UCSD-AML1 (cell line): Measurements from ENCODE around the gene PRKCB.

Experiments used
- DNase-seq: peaks from one replicate; lab custom pipeline; 2025; ENCODE audit not compliant: unreplicated experiment; lab: John Stamatoyannopoulos, UW

Gene PRKCB

DNA sequence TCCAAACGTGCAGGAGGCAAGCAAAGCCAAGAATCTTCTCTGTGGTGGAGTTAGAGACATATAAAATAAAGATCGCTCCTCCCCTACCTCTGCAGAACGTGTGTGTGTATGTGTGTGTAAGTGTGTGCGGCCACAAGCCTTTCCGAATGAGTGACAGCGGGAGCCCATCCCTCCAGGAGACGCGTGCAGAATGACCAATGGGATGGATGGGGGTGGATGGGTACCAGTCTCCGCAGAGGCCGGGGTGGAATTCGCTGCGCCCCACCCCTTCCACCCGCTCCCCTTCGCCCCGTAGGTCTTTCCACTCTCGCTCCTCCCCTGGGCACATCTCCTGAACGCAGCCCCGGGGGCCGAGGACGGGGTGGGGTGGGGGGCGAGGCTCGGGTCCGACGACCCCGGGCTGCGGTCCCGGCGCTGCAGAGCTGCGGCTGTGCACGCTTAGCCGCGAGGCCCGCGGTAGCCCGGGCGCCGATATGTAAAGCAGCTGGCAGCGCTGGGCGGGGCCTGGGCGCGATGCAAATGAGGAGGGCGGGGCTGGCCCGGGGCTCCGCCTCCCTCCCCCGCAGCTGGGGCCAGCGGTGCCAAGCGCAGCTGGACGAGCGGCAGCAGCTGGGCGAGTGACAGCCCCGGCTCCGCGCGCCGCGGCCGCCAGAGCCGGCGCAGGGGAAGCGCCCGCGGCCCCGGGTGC is at the start of gene PRKCB:
PRKCB (plus strand) TSS at position 594 of the 688 bp plus-strand sequence.
- peak; percentile 90 for DNase-seq

DNA sequence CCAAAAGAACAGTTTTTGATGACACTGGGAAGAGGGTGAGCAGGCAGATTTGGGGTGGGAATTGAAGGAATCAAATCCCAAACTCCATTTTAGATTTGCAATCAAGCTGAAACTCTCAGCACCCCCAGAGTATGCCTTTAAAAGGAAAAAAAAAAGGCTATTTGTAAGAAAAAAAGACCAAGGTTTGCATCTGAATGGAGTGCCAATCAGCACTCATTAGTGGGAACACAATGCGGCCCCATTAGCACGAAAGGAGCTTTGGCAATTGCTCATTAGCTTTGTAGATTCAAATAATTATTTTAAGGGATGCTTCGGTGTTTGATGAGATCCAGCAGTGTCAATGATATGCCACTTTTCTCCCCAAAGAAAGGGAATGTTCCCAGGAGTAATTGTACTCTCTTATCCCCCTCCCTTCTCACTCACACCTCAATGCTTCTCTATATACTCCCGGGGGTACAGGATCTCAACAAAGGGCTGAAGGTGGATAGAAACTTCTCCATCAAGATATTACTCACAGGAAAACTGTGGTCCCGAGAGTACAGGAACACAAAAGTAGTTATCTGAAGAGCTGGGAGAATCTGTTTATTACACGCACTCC is 48.7 kb upstream of the PRKCB start:
- no peak for DNase-seq

DNA sequence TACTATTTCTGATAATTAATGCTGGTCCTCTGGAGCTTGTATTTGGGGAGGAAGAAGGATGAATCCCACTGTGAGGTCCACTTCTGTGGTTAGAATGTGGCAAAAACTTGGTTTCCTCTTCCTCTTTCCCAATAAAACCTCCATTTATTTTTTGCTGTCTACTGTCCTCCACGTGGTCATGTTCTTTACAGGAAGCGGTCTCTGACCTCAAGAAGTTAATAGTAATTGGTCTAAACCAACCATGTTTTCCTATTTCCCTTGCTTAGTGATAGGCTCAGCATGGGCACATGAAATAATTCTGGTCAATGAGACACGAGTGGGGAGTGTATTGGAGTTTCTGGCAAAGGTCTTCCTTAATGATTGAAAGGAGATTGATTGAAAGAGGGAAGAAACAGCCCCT is 47.1 kb upstream of the PRKCB start:
- no peak for DNase-seq

DNA sequence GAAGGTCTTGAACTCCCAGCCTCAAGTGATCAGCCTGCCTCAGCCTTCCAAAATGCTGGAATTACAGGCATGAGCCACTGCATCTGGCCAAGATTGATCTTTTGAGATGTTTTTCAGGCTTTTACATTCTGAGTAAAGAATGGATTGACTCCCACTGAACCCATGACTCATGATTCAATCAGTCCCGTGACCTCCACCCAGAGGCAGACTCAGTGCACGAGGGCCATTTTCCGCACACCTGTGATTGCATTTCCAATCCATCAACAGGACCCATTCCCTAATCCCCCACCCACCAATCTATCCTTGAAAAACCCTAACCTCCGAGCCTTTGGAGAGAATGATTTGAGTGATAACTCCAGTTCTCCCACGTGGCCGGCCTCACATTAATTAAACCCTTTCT is 40.4 kb upstream of the PRKCB start:
- DNase-seq = no peak

DNA sequence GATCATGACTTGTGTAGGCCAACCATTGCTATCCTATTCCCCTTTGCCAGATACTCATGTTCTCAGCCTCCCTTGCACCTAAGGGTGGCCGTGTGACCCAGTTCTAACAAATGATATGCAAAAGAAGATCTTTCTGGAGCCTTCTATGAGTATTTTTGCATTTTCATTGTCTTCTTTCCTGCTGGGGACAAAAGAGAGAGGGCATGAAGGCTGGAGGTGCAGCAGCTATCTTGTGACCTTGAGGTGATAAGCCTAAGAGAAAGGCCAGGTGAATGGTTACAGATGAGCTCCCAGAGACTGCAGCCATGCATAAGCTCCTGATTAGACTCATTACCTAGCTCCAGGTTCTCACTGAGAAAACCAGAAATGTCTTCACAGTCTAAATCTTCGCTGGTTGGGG is 38.8 kb upstream of the PRKCB start:
- no peak for DNase-seq

DNA sequence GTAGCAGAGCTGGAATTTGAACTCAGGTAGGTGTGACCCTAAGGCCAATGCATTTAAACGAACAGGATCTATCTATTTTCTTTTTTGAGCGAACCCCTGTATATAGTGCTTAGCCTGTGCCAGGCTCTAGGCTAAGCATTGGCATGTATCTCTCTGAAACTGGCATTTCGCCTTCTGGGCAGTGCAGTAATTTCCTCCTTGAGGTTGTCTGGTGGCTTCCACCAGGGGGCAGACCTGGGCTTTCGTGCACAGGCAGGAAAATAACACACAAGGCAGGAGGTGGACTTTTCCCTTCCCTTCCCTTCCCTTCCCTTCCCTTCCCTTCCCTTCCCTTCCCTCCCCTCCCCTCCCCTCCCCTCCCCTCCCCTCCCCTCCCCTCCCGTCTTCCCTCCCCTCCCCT is 34.4 kb upstream of the PRKCB start:
- peak; percentile 70 for DNase-seq

DNA sequence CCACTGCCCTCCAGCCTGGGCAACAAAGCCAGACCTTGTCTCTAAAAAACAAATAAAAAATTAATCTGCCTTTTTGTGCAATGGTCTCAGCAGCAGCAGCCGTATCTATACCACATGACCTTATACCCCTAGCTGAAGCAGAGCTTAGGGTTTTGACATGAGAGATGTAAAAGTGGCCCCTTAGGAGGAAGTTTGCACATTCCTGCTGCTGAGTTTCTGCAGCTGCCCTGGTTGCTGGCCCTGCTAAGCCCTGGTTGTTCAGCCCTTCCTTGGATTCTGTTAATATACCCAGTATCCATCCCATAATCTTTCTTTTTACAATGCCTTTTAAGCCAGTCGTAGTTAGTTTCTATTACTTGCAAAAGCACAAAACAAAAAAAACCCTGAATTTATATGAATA is 33.0 kb upstream of the PRKCB start:
- no peak for DNase-seq

DNA sequence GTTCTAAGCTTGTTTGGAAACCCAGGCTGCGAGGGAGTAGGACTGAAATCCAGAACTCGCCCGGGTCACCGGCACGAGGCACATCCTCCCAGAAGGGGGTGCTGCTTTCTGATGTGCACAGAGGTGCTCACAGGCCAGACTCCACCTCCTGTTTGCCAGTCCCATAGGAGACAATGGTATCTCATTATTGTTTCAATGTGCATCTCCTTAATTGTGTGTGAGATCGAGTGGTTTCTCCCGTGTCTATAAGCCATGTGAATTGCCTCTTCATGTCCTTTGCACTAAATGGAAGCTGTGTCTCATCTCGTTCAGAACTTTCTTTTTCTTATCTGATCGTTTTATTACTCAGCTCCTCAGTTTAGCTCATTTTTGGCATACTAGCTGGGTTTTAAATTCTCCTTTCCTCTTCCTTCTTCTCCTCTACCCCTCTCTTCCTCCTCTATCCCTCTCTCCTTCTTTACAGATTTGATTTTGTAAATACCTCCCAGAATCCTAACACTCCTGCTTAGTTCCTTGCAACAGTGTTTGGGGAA is 32.1 kb upstream of the PRKCB start:
- peak; percentile 60 for DNase-seq

DNA sequence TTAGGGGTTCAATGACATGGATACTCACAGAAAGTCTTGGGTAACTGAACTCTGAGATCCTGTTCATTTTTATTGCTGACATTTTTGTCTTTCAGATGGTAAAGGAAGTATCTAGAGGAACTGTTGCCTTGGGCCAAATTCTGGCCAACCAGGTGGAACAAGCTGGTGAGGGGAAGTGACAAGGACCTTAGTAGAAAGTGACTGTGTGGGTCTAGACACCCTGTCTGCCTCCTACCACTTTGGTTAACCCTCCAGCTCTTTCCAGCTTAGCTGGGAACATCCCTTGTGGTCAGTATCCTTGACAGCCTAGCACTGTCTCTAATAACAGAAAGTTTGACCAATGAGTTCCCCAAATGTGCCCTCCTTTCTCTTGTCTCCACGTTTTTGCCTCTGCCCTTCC is 28.8 kb upstream of the PRKCB start:
- DNase-seq = peak; percentile 35

DNA sequence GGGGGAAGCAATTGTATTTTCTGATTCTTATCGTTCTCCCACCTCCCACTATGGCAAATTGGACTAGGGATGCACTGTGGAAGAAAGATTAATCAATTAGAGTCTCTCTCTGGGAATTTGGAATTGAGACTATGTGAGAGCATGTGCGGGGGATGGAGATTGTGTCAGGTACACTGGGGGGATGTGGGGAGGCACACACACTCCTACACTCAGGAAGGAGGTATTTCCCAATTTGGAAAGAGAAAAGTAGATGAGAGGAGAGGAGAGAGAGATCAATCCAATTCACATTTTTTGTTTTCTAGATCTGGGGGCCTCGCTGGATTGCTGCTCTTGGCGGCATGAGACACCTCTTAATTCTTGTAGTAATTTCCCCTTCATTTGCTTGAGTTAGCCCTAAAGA is 14.3 kb upstream of the PRKCB start:
- no peak for DNase-seq

DNA sequence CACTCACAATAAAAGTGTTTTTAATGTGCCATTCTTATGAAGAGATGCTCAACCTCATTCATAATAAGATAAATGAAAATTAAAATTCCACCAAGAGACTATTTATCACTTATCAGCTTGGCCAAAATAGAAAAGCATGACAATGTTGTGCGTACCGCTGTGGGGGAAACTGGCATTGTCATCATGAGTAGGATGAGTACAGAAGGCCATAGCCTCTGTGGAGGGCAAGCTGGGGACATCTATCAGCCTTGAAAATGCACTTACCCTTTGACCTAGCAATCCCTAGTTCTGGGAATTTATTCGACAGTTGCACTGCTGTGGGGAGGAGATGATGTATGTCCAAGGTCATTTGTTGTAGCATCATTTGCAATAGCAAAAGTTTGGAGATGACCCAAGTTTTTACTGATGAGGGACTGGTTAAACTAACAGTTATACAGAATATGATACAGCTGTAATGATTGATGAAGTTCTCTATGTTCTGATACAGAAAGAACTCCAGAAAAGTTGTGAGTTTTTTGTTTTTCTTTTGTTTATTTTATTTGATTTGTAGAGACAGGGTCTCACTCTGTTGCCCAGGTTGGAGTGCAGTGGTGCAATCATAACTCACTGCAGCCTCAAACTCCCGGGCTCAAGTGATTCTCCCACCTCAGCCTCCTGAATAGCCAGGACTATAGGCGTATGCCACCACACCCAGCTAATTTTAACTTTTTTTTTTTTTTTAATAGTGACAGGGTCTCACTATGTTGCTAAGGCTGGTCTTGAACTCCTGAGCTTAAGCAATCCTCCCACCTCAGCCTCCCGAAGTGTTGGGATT is 13.7 kb upstream of the PRKCB start:
- DNase-seq = no peak

DNA sequence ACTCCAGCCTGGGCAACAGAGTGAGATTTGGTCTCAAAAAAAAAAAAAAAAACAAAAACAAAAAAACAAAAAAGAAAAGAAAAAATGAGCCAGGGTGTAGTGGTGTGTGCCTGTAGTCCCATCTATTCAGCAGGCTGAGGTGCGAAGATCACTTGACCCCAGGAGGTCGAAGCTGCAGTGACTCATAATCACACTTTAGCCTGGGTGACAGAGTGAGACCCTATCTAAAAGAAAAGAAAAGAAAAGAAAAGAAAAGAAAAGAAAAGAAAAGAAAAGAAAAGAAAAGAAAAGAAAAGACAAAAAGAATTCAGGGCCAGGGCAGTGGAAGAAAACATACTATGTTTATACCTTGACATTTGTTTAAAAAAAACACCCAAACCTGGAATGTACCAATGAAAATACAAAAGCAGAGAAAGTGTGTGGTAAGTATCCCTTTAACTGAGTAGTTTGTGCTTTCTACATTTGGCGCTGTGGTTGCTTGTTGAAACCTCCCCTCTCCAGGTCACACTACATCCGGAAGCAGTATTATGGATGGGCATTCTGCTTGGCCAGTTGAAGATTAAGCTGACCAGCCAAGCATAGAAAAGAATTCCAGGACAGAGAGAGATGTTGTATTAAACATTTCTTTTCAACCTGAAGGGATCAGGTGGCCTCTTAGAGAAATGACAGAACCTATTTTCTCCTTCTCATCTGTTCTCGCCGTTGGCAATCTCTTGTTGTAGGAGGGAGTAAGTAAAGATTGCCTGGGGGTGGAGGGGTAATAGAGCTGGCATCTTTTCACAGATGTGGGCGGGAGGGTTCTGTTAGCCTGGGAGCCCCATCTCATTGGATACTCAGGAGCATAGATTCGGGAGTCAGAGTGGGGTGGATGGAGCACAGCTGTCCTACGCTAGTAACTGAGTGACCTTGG is 12.1 kb upstream of the PRKCB start:
- no peak for DNase-seq

DNA sequence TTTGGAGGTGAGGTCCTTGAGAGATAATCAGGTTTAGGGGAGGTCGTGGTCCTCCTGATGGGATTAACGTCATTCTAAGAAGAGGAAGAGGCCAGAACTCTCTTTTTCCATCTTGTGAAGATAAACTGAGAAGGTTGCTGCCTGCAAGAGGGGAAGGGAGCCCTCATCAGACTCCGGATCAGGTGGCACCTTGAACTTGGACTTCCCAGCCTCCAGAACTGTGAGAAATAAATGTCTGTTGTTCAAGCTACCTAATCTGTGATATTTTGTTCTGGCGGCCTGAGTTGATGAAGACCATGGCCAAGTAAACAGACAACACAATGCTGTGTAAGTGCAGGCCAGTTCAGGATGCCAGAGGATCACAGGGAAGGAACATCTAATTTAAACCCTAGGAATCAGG is 10.9 kb upstream of the PRKCB start:
- no peak for DNase-seq

DNA sequence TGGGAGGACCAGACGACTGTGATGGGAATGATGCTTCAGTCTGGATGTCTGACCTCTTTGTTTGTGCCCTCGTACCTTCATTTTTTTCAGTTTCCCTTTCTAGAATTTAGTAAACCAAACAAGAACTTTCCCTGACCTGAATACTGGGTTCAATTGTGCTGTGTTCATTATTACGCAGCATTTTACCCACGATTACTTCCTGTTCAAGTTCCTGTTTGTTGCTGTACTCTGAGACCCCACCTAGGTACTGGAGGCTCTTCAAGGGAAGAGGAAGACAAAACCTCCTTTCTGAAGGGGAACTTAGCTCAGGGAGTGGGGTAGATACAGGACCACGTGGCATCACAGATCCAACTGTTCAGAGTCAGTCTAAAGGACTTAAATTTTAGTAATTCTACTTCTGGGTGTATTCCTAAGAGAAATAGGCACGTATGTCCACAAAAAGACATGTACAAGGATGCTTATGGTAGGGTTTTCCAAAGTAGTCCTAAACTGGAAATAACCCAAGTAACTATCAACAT is 9.2 kb upstream of the PRKCB start:
- no peak for DNase-seq

DNA sequence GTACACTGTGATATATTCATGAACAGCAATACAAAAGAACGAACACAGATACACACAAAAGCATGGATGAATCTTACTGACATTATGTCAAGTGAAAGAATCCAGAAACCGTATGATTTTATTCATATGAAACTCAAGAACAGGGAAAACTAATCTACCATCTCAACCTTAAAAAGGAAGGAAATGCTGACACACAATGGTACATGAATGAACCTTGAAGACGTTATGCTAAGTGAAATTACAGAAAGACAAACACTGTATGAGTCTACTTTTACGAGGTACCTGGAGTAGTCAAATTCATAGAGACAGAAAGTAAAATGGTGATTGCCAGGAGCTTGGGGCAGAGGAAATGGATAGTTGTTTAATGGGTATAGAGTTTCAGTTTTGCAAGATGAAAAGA is 8.7 kb upstream of the PRKCB start:
- DNase-seq = no peak

DNA sequence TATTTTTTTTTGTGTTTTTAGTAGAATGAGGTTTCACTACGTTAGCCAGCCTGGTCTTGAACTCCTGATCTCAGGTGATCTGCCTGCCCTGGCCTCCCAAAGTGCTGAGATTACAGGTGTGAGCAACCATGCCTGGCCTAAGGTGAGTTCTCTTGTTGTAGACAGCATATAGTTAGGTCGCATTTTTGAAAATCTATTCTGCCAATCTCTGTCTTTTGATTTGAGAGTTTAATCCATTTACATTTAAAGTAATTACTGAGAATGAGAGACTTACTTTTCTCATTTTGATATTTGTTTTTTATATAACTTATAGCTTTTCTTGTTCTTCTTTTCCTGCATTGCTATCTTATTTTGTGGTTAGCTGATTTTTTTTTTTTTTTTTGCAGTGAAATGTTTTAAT is 6.3 kb upstream of the PRKCB start:
- DNase-seq = no peak

DNA sequence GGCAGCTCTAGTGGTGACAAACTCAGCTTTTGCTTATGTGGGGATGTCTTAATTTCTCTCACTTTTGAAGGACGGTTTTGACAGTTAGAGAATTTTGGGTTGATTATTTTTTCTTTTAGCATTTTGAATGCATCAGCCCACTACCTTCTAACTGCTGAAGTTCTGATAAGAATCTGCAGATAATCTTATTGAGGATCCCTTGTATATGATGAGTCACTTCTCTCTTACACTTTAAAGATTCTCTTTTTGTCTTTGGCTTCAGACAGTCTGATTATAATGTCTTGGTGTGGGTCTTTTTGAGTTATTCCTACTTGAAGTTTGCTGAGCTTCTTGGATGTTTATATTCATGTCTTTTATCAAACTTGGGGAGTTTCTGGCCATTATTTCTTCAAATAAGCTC is 5.5 kb upstream of the PRKCB start:
- no peak for DNase-seq

DNA sequence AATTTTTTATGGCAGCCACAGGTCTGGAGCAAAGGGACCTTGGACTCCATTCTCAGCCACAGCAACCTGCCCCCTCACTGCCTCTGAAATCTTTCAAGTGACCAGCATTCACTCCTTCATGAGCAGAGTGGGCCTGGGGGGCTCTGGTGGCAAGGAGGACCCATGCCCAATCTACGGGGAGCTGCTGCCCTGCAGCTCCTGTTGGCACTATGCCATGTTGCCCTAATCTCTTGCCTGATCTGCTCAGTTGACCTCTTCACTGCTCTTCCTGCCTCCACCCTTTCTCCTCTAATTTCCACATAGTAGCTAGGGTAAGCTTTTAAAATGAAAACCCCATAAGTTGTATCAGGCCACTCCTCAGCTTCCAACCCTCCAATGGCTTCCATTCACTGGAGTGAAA is 2.9 kb upstream of the PRKCB start:
- no peak for DNase-seq

DNA sequence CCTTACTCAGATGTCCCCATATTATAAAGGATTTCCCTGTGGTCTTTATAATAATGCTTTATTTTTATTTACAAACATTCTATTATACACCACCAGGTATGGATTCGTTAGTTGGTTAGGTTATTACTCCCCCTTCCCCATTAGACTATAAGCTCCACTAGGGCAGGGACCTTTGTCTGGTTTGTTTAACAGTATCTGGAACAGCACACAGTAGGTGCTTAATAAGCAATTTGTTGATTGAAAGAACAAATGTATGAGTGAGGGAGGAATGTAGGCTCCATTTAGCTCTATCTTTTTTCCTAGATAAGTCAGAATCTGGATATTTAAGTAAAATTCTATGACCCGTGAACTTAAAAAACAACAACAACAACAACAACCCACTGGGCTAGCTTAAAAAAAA is 2.3 kb upstream of the PRKCB start:
- no peak for DNase-seq

DNA sequence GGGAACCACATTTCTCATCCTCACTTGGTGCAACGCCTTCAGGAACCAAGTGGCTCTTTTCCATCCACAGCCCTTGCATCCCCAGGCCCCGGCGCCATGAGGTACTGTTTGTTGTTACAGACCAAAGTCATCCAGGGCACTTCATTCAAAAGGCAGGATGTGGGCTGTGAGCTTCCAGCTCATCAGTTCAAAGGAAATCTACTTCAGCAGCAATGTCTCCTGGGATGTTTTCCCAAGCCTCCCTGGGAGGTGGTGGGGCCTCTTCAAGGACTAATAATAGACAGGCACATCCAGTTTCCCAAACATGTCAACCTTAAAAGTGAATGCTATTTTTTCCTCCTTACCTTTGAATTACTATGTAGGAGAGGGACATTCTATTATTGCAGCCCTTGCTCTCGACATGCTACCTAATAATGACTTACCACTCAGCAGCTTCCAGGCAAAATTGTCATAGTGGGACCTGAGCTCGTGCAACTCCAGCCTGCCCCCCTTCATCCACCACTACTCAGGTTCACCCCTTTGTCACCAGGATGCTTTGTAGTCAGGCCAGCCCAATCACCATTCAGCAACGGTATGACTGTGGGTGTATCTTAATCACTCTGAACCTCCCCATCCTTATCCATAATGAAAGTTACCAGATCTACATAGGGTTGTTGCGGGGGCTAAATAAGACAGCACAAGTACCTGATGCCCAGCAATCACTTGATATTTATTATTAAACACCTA is 1.7 kb upstream of the PRKCB start:
- peak; percentile 36 for DNase-seq
